PC-3 (cell line): ENCODE data around the gene FEN1.

Experiments
- EZH2phosphoT487 ChIP-seq: fragments of 300-600 bp; sonication (generic); IDR thresholded peaks from 2 replicates; pipeline ENCODE4 v1.6.1; 2018; ENCODE audit warnings: mild to moderate bottlenecking, antibody characterized with exemption, low read length, borderline replicate concordance
- TF ChIP-seq, protein P1 (sequence below): fragments of 300-600 bp; sonication (generic); conservative IDR thresholded peaks from 2 replicates; pipeline ENCODE4 v1.5.1; 2017; ENCODE audit warnings: antibody characterized with exemption, low read depth, mild to moderate bottlenecking, low read length

DNA sequence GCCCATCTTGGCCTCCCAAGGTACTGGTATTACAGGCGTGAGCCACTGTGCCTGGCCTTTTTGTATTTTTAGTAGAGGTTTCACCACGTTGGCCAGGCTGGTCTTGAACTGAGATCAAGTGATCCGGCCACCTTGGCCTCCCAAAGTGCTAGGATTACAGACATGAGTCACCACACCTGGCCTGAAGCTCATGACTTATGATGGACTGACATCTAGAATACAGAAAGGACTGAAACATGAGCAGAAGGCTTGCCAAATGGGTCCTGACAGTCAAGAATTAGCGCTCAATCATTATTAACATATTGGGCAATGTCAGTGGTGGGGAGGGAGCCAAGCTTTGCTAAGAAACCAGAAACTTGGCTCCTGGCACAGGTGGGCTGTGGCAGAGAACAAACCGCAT, 19.1 kb downstream of the FEN1 start:
- TF ChIP-seq, protein P1, sequence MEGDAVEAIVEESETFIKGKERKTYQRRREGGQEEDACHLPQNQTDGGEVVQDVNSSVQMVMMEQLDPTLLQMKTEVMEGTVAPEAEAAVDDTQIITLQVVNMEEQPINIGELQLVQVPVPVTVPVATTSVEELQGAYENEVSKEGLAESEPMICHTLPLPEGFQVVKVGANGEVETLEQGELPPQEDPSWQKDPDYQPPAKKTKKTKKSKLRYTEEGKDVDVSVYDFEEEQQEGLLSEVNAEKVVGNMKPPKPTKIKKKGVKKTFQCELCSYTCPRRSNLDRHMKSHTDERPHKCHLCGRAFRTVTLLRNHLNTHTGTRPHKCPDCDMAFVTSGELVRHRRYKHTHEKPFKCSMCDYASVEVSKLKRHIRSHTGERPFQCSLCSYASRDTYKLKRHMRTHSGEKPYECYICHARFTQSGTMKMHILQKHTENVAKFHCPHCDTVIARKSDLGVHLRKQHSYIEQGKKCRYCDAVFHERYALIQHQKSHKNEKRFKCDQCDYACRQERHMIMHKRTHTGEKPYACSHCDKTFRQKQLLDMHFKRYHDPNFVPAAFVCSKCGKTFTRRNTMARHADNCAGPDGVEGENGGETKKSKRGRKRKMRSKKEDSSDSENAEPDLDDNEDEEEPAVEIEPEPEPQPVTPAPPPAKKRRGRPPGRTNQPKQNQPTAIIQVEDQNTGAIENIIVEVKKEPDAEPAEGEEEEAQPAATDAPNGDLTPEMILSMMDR: no peak
- TF ChIP-seq EZH2phosphoT487: no peak
